PC-3 (cell line): ENCODE measurements around the gene PTPRR. TPM values are rescaled to one million over a fixed set of nuclear protein-coding genes. Genes with fewer than 3 reads are reported as not detected.
A peak's percentile ranks its signal among the peaks of the same experiment; 100 is the strongest.

Source experiments
- ATAC-seq: fragments of 200-7000 bp; cut with Tn5 transposase; 2 replicates; pipeline ENCODE4 v1.9.1; 2020; ENCODE audit warnings: mild to moderate bottlenecking, moderate library complexity
- BruUV-seq: library from RNA; stranded (reverse); fragments of 400-500 nt; replicated peaks from 2 replicates; lab custom pipeline; 2021; lab: Mats Ljungman, UMichigan
- CTCF ChIA-PET: fragments of 300-600 bp; sonication (Branson Sonifier 250); formaldehyde crosslinking; loops from one replicate; lab custom pipeline; 2022; ENCODE audit warnings: antibody characterized with exemption; lab: Charles Lee
- POLR2A ChIA-PET: fragments of 300-600 bp; sonication (Branson Sonifier 250); formaldehyde crosslinking; loops from one replicate; lab custom pipeline; 2022; ENCODE audit warnings: antibody characterized with exemption; ENCODE audit not compliant: unreplicated experiment; lab: Charles Lee
- DNase-seq: peaks from one replicate; pipeline ENCODE4 v3.0.0-alpha.2; 2015
- H2AFZ ChIP-seq: fragments of 300-600 bp; sonication (generic); 2 replicates; pipeline ENCODE4 v1.6.0; 2016; ENCODE audit warnings: antibody characterized with exemption, low read length
- H3F3A ChIP-seq: fragments of 300-600 bp; sonication (generic); one replicate; pipeline ENCODE4 v1.6.0; 2017; ENCODE audit warnings: antibody characterized with exemption, low read length, control low read depth, mild to moderate bottlenecking; ENCODE audit not compliant: unreplicated experiment
- H3K27ac ChIP-seq: fragments of 300-600 bp; sonication (generic); 2 replicates; pipeline ENCODE4 v1.5.1; 2016; ENCODE audit warnings: mild to moderate bottlenecking, low read length
- H3K27me3 ChIP-seq: fragments of 300-600 bp; sonication (generic); 2 replicates; pipeline ENCODE4 v1.6.1; 2016; ENCODE audit warnings: low read length, mixed read lengths
- H3K36me3 ChIP-seq: fragments of 300-600 bp; sonication (generic); 2 replicates; pipeline ENCODE4 v1.6.1; 2016; ENCODE audit warnings: low read depth, mixed run types, low read length, mixed read lengths
- H3K4me1 ChIP-seq: fragments of 300-600 bp; sonication (generic); 2 replicates; pipeline ENCODE4 v1.5.1; 2016; ENCODE audit warnings: low read length; ENCODE audit not compliant: insufficient read depth
- H3K4me2 ChIP-seq: fragments of 300-600 bp; sonication (generic); 2 replicates; pipeline ENCODE4 v1.6.0; 2016; ENCODE audit warnings: low read length
- H3K4me3 ChIP-seq: fragments of 300-600 bp; sonication (generic); 2 replicates; pipeline ENCODE4 v1.5.1; 2016; ENCODE audit warnings: mild to moderate bottlenecking, low read length, mixed read lengths
- H3K79me2 ChIP-seq: fragments of 300-600 bp; sonication (generic); 2 replicates; pipeline ENCODE4 v1.6.1; 2017; ENCODE audit warnings: low read length, mixed read lengths
- H3K9ac ChIP-seq: fragments of 300-600 bp; sonication (generic); 2 replicates; pipeline ENCODE4 v1.6.0; 2016; ENCODE audit warnings: mild to moderate bottlenecking, low read length
- H3K9me2 ChIP-seq: fragments of 300-600 bp; sonication (generic); replicated peaks from 2 replicates; pipeline ENCODE4 v1.6.1; 2016; ENCODE audit warnings: mixed run types, low read length, mixed read lengths
- H3K9me3 ChIP-seq: fragments of 300-600 bp; sonication (generic); 2 replicates; pipeline ENCODE4 v1.6.1; 2016; ENCODE audit warnings: low read length, mixed read lengths
- H4K20me1 ChIP-seq: fragments of 300-600 bp; sonication (generic); 2 replicates; pipeline ENCODE4 v1.6.1; 2016; ENCODE audit warnings: low read length, mixed read lengths
- EZH2 ChIP-seq: fragments of 300-600 bp; sonication (generic); IDR thresholded peaks from one replicate; pipeline ENCODE4 v1.6.1; 2017; ENCODE audit warnings: antibody characterized with exemption, mild to moderate bottlenecking, low read length; ENCODE audit not compliant: unreplicated experiment
- EZH2phosphoT487 ChIP-seq: fragments of 300-600 bp; sonication (generic); IDR thresholded peaks from 2 replicates; pipeline ENCODE4 v1.6.1; 2018; ENCODE audit warnings: mild to moderate bottlenecking, antibody characterized with exemption, low read length, borderline replicate concordance
- intact Hi-C: fragments of 100-400 bp; cut with micrococcal nuclease; formaldehyde crosslinking; loops from 2 replicates; pipeline ENCODE4 v1.9.0; 2023
- total RNA-seq: library from RNA; depleted of rRNA; stranded (reverse); fragments of >200 nt; gene quantifications from 2 replicates; pipeline ENCODE4 v1.2.3, GENCODE V29; 2014
- TF ChIP-seq, protein P1 (sequence below): fragments of 300-600 bp; sonication (generic); conservative IDR thresholded peaks from 2 replicates; pipeline ENCODE4 v1.5.1; 2017; ENCODE audit warnings: antibody characterized with exemption, low read depth, mild to moderate bottlenecking, low read length

The PTPRR gene
- total RNA-seq, 1 experiment from 2014 or later = 3.1 TPM

- CTCF ChIA-PET = interaction anchor here (0.6 kb wide), 1 partner anchor 160 kb away, joined by 3 read pairs; no protein-coding TSS in a partner anchor
These were observed 68.0 kb downstream of the PTPRR start for GRCh38 chr12:70852416-70853150.

GRCh38 chr12:70849265-70849960 is 71.1 kb downstream of the PTPRR start:
- 0 out of 2 replicates have a peak, but pooled peaks have one; percentile 22 for ATAC-seq
- DNase-seq = peak; percentile 61
- Histone ChIP-seq H3K4me1 (no peaks in the 10 kb centered on the region), H3K9me3 (no peaks in the 10 kb centered on the region), H4K20me1 (no peaks in the 10 kb centered on the region), H3K79me2 (no peaks in the 10 kb centered on the region), H2AFZ (no peak overlapping the region; the same call in 1 of the 2 replicates), H3K27ac (no peak overlapping the region), H3K36me3 (no peaks in the 10 kb centered on the region), H3K27me3 (no peaks in the 10 kb centered on the region), H3K4me2 (no peak overlapping the region), H3K9ac (no peak overlapping the region), H3F3A (no peaks in the 10 kb centered on the region), H3K4me3 (no peak overlapping the region), H3K9me2 (no peaks in the 10 kb centered on the region)
- no TSS peak for BruUV-seq
- ChIA-PET POLR2A (no interaction called here), CTCF (interaction anchor here (0.6 to 1.0 kb wide), 3 partner anchors 40 to 165 kb away, joined by 3 to 5 read pairs (median 3); no protein-coding TSS in a partner anchor)
- intact Hi-C loops = loop anchor here (1.0 to 10.0 kb wide), 3 partner anchors 116 to 255 kb away; no protein-coding TSS in a partner anchor
- TF ChIP-seq EZH2 (no peak), EZH2phosphoT487 (no peak)
- TF ChIP-seq, protein P1, sequence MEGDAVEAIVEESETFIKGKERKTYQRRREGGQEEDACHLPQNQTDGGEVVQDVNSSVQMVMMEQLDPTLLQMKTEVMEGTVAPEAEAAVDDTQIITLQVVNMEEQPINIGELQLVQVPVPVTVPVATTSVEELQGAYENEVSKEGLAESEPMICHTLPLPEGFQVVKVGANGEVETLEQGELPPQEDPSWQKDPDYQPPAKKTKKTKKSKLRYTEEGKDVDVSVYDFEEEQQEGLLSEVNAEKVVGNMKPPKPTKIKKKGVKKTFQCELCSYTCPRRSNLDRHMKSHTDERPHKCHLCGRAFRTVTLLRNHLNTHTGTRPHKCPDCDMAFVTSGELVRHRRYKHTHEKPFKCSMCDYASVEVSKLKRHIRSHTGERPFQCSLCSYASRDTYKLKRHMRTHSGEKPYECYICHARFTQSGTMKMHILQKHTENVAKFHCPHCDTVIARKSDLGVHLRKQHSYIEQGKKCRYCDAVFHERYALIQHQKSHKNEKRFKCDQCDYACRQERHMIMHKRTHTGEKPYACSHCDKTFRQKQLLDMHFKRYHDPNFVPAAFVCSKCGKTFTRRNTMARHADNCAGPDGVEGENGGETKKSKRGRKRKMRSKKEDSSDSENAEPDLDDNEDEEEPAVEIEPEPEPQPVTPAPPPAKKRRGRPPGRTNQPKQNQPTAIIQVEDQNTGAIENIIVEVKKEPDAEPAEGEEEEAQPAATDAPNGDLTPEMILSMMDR = peak; percentile 83

More at GRCh38 chr12:70852416-70853150, 68.0 kb downstream of the PTPRR start:
- DNase-seq (no peak), ATAC-seq (no peak)
- Histone ChIP-seq H3K4me3 (no peak overlapping the region), H3K4me1 (no peaks in the 10 kb centered on the region), H3F3A (no peaks in the 10 kb centered on the region), H3K36me3 (no peaks in the 10 kb centered on the region), H4K20me1 (no peaks in the 10 kb centered on the region), H3K9ac (no peak overlapping the region), H3K79me2 (no peaks in the 10 kb centered on the region), H2AFZ (no peak overlapping the region), H3K9me2 (no peaks in the 10 kb centered on the region), H3K9me3 (no peaks in the 10 kb centered on the region), H3K27me3 (no peaks in the 10 kb centered on the region), H3K4me2 (no peak overlapping the region), H3K27ac (no peak overlapping the region)
- BruUV-seq = no TSS peak
- no peak for TF ChIP-seq EZH2
- TF ChIP-seq EZH2phosphoT487 = no peak
- TF ChIP-seq, protein P1 = no peak
- intact Hi-C loops = no loop called here
- POLR2A ChIA-PET = no interaction called here
